ENCODE data around the gene NFKBIA.
"Not testable (repeated sequence)": the region's sequence is repeated elsewhere in the genome, so short reads cannot be mapped to it uniquely, and the experiment has no call there.

NFKBIA gene

GRCh38 chr14:35368583-35369392 is 35.8 kb downstream of the NFKBIA start:
- DNase-seq (ENCODE audit: low read depth in 2 of 2) = no peak

GRCh38 chr14:35368139-35368460 is 36.4 kb downstream of the NFKBIA start:
- no peak for DNase-seq (ENCODE audit: low read depth in 2 of 2)

GRCh38 chr14:35367056-35367372 is 37.5 kb downstream of the NFKBIA start:
- no peak for DNase-seq (ENCODE audit: low read depth in 2 of 2)

- no peak for DNase-seq (ENCODE audit: low read depth in 2 of 2)
Measured at GRCh38 chr14:35366521-35366976, 38.0 kb downstream of the NFKBIA start.

- no peak for DNase-seq (ENCODE audit: low read depth in 2 of 2)
Measured at GRCh38 chr14:35366056-35366451, 38.5 kb downstream of the NFKBIA start.

- DNase-seq (ENCODE audit: low read depth in 2 of 2) = peak; percentile 33 to 41
Measured at GRCh38 chr14:35365130-35366055, 39.2 kb downstream of the NFKBIA start.

GRCh38 chr14:35362911-35363374 is 41.6 kb downstream of the NFKBIA start:
- DNase-seq (ENCODE audit: low read depth in 2 of 2) = no peak

- DNase-seq (ENCODE audit: low read depth in 2 of 2) = no peak
Measured at GRCh38 chr14:35362450-35362849, 42.1 kb downstream of the NFKBIA start.

- no peak for DNase-seq (ENCODE audit: low read depth in 2 of 2)
Measured at GRCh38 chr14:35361141-35361480, 43.4 kb downstream of the NFKBIA start.

- DNase-seq (ENCODE audit: low read depth in 2 of 2) = not testable (repeated sequence)
Measured at GRCh38 chr14:35359655-35360054, 44.9 kb downstream of the NFKBIA start.

- DNase-seq (ENCODE audit: low read depth in 2 of 2) = no peak
Measured at GRCh38 chr14:35355981-35356841, 48.3 kb downstream of the NFKBIA start.

- not testable (repeated sequence) for DNase-seq (ENCODE audit: low read depth in 2 of 2)
Measured at GRCh38 chr14:35355235-35355634, 49.3 kb downstream of the NFKBIA start.

- DNase-seq (ENCODE audit: low read depth in 2 of 2) = no peak
Measured at GRCh38 chr14:35353409-35354172, 51.0 kb downstream of the NFKBIA start.

GRCh38 chr14:35352274-35353233 is 52.0 kb downstream of the NFKBIA start:
- no peak for DNase-seq (ENCODE audit: low read depth in 2 of 2)

GRCh38 chr14:35351897-35352273 is 52.7 kb downstream of the NFKBIA start:
- no peak for DNase-seq (ENCODE audit: low read depth in 2 of 2)
